ENCODE results near the gene METRNL. TPM values are rescaled to one million over a fixed set of nuclear protein-coding genes. Genes with fewer than 3 reads are reported as not detected.

METRNL gene
- total RNA-seq, 6 experiments from 2014 or later: 54.4 to 96.7 (median 90.9) TPM

DNA sequence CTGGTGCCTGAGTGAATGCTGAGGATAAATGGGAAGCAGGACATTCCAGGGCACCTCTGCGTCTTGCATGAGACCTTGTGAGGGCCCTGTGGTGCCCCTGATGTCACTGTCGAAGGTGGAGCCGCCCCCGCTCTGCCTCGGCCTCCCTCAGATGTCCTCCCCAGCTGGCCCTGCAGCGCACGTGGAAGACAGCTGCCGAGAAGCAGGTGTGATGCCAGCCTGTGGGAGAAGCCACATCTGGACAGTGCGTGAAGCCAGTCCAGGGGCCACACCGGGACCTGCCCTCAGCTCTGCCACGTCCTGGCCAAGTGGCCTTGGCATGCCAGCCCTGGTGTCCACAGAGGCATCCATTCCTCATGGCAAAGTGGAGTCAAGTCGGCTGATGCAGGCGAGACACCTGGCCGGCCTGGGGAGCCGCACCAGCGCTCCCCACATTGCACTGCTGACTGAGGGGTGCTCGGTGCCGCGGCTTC, 21.6 kb upstream of the METRNL start:
- Mint-ChIP-seq H3K27ac (no peak overlapping the region), H3K27me3 (ENCODE audit: insufficient read depth) (peaks cover 2% of the 10 kb centered on the region; the same call in 1 of the 2 replicates), H3K4me3 (no peak overlapping the region), H3K36me3 (ENCODE audit: low read depth) (no peaks in the 10 kb centered on the region), H3K4me1 (ENCODE audit: low read depth) (peaks cover 31% of the 10 kb centered on the region), H3K9me3 (no peaks in the 10 kb centered on the region)
- no peak for TF ChIP-seq CTCF (IDR thresholded peaks at IDR 0.05)
- no peak for DNase-seq

GRCh38 chr17:83058266-83058798, 21.1 kb upstream of the METRNL start:
- DNase-seq: no peak

DNA sequence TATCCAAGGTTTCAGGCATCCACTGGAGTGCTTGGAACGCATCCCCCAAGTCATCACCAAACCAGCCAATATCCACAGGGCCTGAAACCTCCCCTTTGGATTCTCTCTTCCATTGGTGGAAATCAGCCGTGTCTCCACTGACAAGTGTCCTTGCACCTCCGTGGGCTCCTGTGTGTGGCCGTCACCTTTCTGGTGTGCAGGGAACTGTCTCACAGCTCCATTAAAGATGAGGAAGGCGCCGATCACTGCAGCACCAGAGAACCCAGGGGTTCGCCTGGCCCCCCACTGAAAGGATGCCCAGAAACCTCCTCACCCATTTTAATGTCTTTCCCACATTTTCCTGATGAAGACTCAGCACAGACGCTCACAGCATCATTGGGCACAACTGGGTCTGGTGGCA, 17.8 kb upstream of the METRNL start:
- H3K27me3 Mint-ChIP-seq (ENCODE audit: insufficient read depth): peaks cover 2% of the 10 kb centered on the region; the same call in 1 of the 2 replicates
- peaks cover 7% of the 10 kb centered on the region for H3K4me1 Mint-ChIP-seq (ENCODE audit: low read depth)
- DNase-seq: no peak
- TF ChIP-seq CTCF (IDR thresholded peaks at IDR 0.05): no peak
- H3K4me3 Mint-ChIP-seq: no peak overlapping the region
- H3K27ac Mint-ChIP-seq: no peak overlapping the region
- no peaks in the 10 kb centered on the region for H3K9me3 Mint-ChIP-seq
- no peaks in the 10 kb centered on the region for H3K36me3 Mint-ChIP-seq (ENCODE audit: low read depth)

More at GRCh38 chr17:83058266-83058798, 21.1 kb upstream of the METRNL start:
- Mint-ChIP-seq H3K4me3 (no peak overlapping the region), H3K4me1 (ENCODE audit: low read depth) (peaks cover 27% of the 10 kb centered on the region), H3K27me3 (ENCODE audit: insufficient read depth) (peaks cover 4% of the 10 kb centered on the region), H3K36me3 (ENCODE audit: low read depth) (no peaks in the 10 kb centered on the region), H3K27ac (no peak overlapping the region), H3K9me3 (no peaks in the 10 kb centered on the region)
- TF ChIP-seq CTCF (IDR thresholded peaks at IDR 0.05): no peak

DNA sequence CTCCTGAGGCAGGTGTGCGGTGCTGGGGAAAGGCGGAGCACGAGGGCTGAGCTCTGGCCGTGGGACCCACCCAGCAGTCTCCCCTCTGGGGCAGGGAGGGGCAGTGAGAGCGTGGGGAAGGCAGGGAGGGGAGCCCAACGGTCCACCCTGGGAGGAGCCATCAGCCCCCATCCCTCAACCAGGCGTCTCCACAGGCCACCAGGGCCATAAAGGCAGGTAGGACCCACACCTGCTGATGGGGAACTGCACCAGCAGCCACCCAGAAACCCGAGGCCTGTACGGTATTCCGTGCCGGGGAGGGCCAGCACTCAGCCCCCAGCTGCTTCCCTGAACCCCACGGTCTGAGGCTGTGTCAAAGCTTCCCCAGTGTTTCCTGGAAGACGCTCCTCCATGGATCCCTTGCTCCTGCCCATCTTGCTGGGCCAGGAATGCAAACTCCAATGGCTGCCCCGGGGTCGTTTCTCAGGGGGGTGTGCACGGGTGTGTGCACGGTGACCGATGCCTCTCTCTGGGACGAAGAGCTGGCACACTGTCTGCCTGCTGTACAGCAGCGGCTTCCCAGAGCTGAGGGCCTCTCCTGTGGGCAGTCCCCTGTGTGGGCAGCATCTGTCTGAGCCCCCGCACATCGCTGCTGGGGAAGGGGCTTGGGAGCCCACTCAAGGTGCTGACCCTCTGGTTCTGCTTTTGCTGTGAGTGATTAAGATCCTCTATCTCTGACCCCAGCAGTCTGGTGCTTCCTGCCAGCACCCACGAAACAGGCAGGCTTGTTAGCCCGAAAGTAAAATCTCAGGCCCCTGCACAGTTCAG, 17.2 kb upstream of the METRNL start:
- H3K9me3 Mint-ChIP-seq: no peaks in the 10 kb centered on the region
- H3K27me3 Mint-ChIP-seq (ENCODE audit: insufficient read depth): peaks cover 2% of the 10 kb centered on the region; the same call in 1 of the 2 replicates
- DNase-seq: no peak
- H3K27ac Mint-ChIP-seq: no peak overlapping the region
- peaks cover 4% of the 10 kb centered on the region; the same call in 1 of the 2 replicates for H3K4me1 Mint-ChIP-seq (ENCODE audit: low read depth)
- no peaks in the 10 kb centered on the region for H3K36me3 Mint-ChIP-seq (ENCODE audit: low read depth)
- H3K4me3 Mint-ChIP-seq: no peak overlapping the region
- no peak for TF ChIP-seq CTCF (IDR thresholded peaks at IDR 0.05)

- Mint-ChIP-seq H3K4me1 (ENCODE audit: low read depth) (no peaks in the 10 kb centered on the region), H3K9me3 (no peaks in the 10 kb centered on the region), H3K27me3 (ENCODE audit: insufficient read depth) (peaks cover 2% of the 10 kb centered on the region; the same call in 1 of the 2 replicates), H3K27ac (no peak overlapping the region), H3K36me3 (ENCODE audit: low read depth) (no peaks in the 10 kb centered on the region), H3K4me3 (no peak overlapping the region)
- no peak for DNase-seq
- no peak for TF ChIP-seq CTCF (IDR thresholded peaks at IDR 0.05)
Observed at GRCh38 chr17:83062818-83063671, 16.4 kb upstream of the METRNL start.
